AG10803 (cell line): ENCODE measurements around the gene PLA1A.

Source experiments
- DNase-seq: peaks from one replicate; pipeline ENCODE4 v3.0.0; 2010; ENCODE audit warnings: low read depth
- H3K4me3 ChIP-seq: 2 replicates; pipeline ENCODE4 v1.5.1; 2011; ENCODE audit warnings: mild to moderate bottlenecking, low read length, control low read depth
- TF ChIP-seq, protein P1 (sequence below): conservative IDR thresholded peaks from 2 replicates; pipeline ENCODE4 v1.5.1; 2011; ENCODE audit warnings: mild to moderate bottlenecking, low read length, control low read depth, inconsistent platforms

Gene PLA1A

DNA sequence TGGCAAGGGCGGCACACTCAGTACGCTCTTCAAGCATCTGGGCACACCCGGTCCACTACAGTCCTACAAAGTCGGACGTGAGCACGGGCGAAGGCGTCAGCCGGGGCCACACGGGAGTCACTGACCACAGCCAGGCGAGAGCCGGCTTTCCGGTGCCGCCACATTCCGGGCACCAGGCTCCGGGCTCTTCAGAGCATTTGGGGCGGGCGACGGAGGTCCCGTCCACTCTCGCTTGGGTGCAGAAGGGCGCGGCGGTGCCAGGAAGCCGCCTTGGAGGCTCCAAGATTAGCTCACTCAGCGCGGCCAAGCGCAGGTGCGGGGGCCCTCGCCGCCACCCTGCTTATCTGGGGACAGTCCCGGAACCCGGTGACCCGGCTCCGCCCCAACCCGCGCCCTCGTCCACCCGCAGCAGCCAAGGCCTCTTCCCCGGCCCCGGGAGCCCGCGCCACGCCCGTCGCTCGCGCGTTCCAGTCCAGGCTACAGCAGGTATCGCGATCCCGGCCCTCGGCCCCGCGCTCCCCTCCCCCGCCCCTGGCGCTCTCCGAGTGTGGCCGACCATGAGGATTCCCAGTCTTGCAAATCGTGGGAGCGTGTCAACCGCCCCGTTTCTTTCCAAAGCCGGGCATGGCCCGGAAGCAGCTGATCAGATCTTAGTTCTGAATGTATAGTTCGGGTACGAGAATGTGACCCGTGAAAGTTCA lies 18.2 kb upstream of the PLA1A start, which contains the start of gene ADPRH:
Gene ADPRH, plus strand, starts transcription at position 127 of the 701 bp plus-strand sequence. CDS start 2,678 bp downstream, outside the sequence.
- DNase-seq = peak; percentile 61
- peak within 1 kb of the TSS; percentile 64 for H3K4me3 ChIP-seq
- TF ChIP-seq, protein P1, sequence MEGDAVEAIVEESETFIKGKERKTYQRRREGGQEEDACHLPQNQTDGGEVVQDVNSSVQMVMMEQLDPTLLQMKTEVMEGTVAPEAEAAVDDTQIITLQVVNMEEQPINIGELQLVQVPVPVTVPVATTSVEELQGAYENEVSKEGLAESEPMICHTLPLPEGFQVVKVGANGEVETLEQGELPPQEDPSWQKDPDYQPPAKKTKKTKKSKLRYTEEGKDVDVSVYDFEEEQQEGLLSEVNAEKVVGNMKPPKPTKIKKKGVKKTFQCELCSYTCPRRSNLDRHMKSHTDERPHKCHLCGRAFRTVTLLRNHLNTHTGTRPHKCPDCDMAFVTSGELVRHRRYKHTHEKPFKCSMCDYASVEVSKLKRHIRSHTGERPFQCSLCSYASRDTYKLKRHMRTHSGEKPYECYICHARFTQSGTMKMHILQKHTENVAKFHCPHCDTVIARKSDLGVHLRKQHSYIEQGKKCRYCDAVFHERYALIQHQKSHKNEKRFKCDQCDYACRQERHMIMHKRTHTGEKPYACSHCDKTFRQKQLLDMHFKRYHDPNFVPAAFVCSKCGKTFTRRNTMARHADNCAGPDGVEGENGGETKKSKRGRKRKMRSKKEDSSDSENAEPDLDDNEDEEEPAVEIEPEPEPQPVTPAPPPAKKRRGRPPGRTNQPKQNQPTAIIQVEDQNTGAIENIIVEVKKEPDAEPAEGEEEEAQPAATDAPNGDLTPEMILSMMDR = no peak

DNA sequence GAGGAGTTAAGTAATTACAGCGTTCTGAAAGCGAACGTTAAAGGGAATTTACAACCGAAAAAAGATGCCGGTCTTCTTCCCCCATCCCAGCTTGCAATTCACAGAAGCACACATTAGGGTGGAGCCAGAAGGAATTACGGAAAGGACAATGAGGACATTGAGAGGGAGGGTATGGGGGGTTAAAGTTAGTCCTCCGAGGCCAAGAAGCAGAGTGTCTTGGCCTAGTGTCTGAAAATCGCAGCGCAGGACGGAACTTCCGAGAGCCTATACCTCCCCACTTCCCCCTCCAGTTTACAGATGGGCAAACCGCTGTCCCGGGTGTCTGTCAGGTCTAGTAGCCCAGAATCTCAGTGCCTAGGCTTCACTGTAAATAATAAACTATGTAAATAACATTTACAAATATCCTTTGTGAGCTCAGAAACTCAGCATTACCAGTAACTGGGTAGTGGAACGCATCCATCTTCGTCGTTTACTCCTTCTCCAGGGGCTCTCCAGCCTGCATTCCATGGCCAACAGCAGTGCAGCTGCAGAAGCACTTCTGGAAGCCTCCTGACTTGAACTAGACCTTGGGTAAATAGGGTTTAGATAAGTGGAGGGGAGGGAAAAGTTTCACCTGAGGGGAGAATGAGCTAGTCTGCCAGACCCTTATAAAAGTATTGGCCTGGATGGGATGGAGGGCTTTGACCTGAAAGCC lies 17.5 kb upstream of the PLA1A start:
- DNase-seq = peak; percentile 14
- TF ChIP-seq, protein P1 = no peak
- peak overlapping the region; percentile 64 for H3K4me3 ChIP-seq

DNA sequence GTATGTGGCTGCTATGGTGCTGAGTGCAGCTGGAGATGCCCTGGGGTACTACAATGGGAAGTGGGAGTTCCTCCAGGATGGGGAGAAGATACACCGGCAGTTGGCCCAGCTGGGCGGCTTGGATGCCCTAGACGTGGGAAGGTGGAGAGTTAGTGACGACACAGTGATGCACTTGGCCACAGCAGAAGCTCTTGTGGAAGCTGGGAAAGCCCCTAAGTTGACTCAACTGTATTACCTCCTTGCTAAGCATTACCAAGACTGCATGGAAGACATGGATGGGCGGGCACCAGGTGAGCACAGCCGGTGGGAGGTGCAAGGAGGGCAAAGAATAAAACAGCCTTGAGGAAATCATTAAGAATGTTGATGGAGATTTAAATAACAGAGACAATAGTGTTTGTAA lies 15.5 kb upstream of the PLA1A start:
- no peak overlapping the region for H3K4me3 ChIP-seq
- TF ChIP-seq, protein P1 = no peak
- DNase-seq = no peak

- no peak for DNase-seq
- no peak overlapping the region for H3K4me3 ChIP-seq
- TF ChIP-seq, protein P1 = no peak
These were observed 12.5 kb upstream of the PLA1A start for GRCh38 chr3:119585208-119585607.

DNA sequence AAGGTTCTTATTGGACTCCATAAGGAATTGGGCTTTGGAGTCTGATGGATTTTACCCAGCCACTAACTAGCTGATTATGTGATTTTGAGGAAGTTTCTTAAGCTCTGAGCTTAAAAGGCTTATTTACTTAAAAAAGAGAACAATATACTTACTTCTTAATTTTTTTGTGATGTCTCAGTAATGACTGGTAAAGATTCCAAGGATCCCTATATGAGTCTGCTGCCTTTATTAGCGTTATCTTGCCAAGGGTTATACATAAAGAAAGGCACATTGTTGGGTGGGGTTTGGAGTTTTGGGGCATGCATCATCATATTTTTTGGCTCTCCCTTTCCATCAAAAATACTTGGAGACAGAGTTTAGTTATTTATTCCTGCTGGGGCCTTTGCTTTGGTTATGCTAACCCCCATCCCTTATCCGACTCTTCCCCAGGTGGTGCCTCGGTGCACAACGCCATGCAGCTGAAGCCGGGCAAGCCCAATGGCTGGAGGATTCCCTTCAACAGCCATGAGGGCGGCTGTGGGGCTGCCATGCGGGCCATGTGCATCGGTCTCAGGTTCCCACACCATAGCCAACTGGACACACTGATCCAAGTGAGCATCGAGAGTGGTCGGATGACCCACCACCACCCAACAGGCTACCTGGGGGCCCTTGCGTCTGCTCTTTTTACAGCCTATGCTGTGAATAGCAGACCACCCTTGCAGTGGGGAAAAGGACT lies 11.7 kb upstream of the PLA1A start:
- TF ChIP-seq, protein P1 = no peak
- peak; percentile 20 for DNase-seq
- no peak overlapping the region for H3K4me3 ChIP-seq

DNA sequence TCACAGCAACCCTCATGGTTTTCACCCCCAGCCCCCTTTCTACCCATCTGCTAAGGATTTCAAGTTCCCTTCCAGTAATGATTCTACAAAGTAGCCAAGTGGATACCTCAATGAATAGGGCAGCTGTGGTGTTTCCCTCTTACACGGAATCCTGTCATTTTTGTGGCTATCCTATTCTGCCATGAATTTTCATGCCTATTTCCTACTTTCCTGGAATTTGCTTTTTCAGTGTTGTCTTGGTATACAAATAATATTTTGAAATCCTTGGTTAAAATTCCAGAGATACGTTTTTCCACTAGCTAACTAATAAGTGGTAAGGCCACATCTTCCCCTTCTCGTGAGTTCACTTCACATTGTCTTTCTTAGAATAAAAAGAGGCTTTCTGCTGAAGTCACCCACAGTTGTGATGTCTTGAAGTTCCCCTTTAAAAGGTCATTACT lies 10.9 kb upstream of the PLA1A start:
- no peak overlapping the region for H3K4me3 ChIP-seq
- TF ChIP-seq, protein P1 = no peak
- DNase-seq = peak; percentile 84
